ELR (cell line): ENCODE results near the gene PTGIS.

Source experiments
- DNase-seq: peaks from one replicate; pipeline ENCODE4 v3.0.0-alpha.2; 2015; ENCODE audit warnings: low read depth

Gene PTGIS

GRCh38 chr20:49496553-49497397, 71.2 kb downstream of the PTGIS start:
- no peak for DNase-seq

GRCh38 chr20:49496043-49496442, 71.9 kb downstream of the PTGIS start:
- DNase-seq = no peak

GRCh38 chr20:49490689-49491088, 77.2 kb downstream of the PTGIS start:
- no peak for DNase-seq

GRCh38 chr20:49489688-49490087, 78.2 kb downstream of the PTGIS start:
- DNase-seq = no peak

GRCh38 chr20:49486064-49486463, 81.9 kb downstream of the PTGIS start:
- DNase-seq = no peak

- no peak for DNase-seq
Observed at GRCh38 chr20:49485563-49485962, 82.4 kb downstream of the PTGIS start.

- DNase-seq = peak; percentile 86
Observed at GRCh38 chr20:49484180-49485140, 83.5 kb downstream of the PTGIS start.

GRCh38 chr20:49483696-49484123, 84.2 kb downstream of the PTGIS start:
- DNase-seq = no peak

GRCh38 chr20:49483018-49483695, 84.8 kb downstream of the PTGIS start:
- no peak for DNase-seq

- peak; percentile 50 for DNase-seq
Observed at GRCh38 chr20:49482621-49483017, 85.3 kb downstream of the PTGIS start, which contains the start of gene KCNB1. Gene KCNB1 (minus strand): TSS chr20:49482668. CDS start chr20:49482480, 188 bp downstream.

GRCh38 chr20:49482173-49482572, 85.8 kb downstream of the PTGIS start:
- no peak for DNase-seq

- no peak for DNase-seq
Observed at GRCh38 chr20:49481116-49481515, 86.8 kb downstream of the PTGIS start.

GRCh38 chr20:49480236-49480635, 87.7 kb downstream of the PTGIS start:
- DNase-seq = no peak

- DNase-seq = no peak
Observed at GRCh38 chr20:49479785-49480184, 88.2 kb downstream of the PTGIS start.

GRCh38 chr20:49478754-49479689, 88.9 kb downstream of the PTGIS start:
- DNase-seq = no peak

GRCh38 chr20:49478266-49478665, 89.7 kb downstream of the PTGIS start:
- no peak for DNase-seq

- DNase-seq = no peak
Observed at GRCh38 chr20:49477200-49477599, 90.7 kb downstream of the PTGIS start.

GRCh38 chr20:49476016-49476355, 92.0 kb downstream of the PTGIS start:
- DNase-seq = peak; percentile 22

GRCh38 chr20:49475292-49476015, 92.5 kb downstream of the PTGIS start:
- no peak for DNase-seq

GRCh38 chr20:49471397-49471796, 96.5 kb downstream of the PTGIS start:
- no peak for DNase-seq
